LNCAP (cell line): Measurements from ENCODE around the gene CALCOCO1.

Experiments
- TF ChIP-seq, protein P1 (sequence below): fragments of 450-650 bp; IDR thresholded peaks from 2 replicates; pipeline ENCODE4 v1.5.1; 2017; ENCODE audit warnings: mild to moderate bottlenecking

Gene CALCOCO1

DNA sequence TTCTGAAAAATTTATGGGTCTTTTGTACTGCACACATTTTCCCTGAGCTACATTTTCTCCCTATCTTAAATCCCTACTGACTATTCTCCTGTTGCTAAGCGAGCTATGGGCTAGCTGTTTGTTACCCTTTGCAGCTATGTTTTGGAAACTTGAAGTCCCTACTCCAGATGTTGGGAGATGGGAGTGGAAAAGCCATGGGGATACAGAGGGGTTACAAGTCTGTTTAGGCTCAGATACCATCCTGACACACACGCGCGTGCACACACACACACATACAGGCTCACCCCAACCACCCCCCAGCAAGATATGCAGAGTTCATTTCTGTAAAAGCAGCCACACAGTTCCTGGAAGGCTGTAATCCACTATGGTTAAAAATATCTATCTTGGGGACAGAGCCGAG is 67.2 kb downstream of the CALCOCO1 start:
- TF ChIP-seq, protein P1, sequence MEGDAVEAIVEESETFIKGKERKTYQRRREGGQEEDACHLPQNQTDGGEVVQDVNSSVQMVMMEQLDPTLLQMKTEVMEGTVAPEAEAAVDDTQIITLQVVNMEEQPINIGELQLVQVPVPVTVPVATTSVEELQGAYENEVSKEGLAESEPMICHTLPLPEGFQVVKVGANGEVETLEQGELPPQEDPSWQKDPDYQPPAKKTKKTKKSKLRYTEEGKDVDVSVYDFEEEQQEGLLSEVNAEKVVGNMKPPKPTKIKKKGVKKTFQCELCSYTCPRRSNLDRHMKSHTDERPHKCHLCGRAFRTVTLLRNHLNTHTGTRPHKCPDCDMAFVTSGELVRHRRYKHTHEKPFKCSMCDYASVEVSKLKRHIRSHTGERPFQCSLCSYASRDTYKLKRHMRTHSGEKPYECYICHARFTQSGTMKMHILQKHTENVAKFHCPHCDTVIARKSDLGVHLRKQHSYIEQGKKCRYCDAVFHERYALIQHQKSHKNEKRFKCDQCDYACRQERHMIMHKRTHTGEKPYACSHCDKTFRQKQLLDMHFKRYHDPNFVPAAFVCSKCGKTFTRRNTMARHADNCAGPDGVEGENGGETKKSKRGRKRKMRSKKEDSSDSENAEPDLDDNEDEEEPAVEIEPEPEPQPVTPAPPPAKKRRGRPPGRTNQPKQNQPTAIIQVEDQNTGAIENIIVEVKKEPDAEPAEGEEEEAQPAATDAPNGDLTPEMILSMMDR, result no peak

DNA sequence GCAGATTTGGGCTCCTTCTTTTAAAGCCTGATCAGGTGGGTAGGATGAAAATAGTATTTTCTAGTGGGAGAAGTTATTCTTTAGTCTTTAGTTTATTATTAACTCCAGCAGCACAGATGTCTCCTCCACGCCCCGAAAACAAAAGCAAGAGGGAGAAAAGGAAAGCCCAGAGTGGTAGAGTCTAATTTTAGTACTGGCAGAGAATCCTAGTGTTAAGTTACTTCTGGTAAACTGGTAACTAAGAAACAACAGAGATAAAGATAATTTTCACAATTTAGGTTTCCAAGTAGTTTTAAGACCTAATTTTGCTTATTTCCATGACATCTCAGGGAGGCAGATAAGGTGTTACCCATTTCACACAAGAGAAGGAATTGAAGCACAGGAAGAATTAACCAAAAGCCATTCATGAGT is 67.7 kb downstream of the CALCOCO1 start:
- TF ChIP-seq, protein P1, result no peak

DNA sequence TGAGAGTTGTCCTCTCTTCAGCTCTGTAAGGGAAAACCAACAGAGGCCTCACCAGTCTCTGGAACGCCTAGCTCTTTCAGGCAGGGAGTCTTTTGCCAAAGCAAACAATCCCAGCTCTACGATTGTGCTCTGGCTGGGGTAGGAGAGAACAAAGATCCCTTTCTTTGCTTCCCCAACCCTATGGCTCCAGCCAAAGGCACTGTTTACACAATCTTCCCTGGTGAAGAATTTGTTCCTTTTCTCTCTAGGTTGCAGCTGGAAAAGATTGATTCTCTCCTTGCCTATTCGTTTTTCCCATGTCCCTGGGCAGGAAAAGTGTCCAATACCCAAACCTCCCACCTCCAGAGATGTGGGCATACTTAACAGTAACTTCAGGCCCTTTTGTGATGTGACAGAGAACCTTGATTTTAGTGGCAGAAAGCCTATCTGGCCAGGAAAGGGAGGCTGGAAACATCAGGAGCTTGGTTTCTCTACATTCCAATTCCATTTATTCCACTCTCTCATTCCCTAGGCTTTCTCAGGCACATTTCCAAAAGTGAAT is 68.2 kb downstream of the CALCOCO1 start:
- TF ChIP-seq, protein P1, result no peak
